ENCODE results near the gene PRRT1. TPM values are rescaled to one million over a fixed set of nuclear protein-coding genes. Genes with fewer than 3 reads are reported as not detected.

The PRRT1 gene
- total and polyA plus RNA-seq, 8 donors = 0.18 to 6.0 (median 1.4) TPM; not detected in 2

- Histone ChIP-seq H3K4me3 (no peak overlapping the region), H3K9me3 (no peaks in the 10 kb centered on the region), H3K36me3 (peaks cover 23 to 54% (median 48%) of the 10 kb centered on the region in 4 donors), H3K27ac (peak overlapping the region in 4 of 5 donors; percentile 14 to 100 (median 79)), H3K4me1 (peaks cover 40 to 79% (median 63%) of the 10 kb centered on the region in 4 donors), H3K27me3 (no peaks in the 10 kb centered on the region)
- 87 to 94% (median 88%) methylated on average over 15 of the region's 15 CpGs for WGBS, 5 donors
- no peak for TF ChIP-seq POLR2AphosphoS5 (IDR thresholded peaks at IDR 0.05)
- TF ChIP-seq POLR2A (IDR thresholded peaks at IDR 0.05) = no peak
- no peak for TF ChIP-seq EP300 (IDR thresholded peaks at IDR 0.05)
- no peak for TF ChIP-seq CTCF (IDR thresholded peaks at IDR 0.05)
- intact Hi-C loops (cut with DNase I; ENCODE audit: low total_unique reads) = no loop called here
- DNase-seq = peak in 1 of 2 donors; percentile 3
Observed at GRCh38 chr6:32181148-32181702, 29.5 kb upstream of the PRRT1 start.

- Histone ChIP-seq H3K4me1 (peaks cover 41 to 79% (median 66%) of the 10 kb centered on the region in 4 donors), H3K9me3 (no peaks in the 10 kb centered on the region), H3K4me3 (peak overlapping the region in 2 of 4 donors; percentile 86 to 90), H3K36me3 (peaks cover 23 to 49% (median 43%) of the 10 kb centered on the region in 4 donors), H3K27me3 (no peaks in the 10 kb centered on the region), H3K27ac (peak overlapping the region in 4 of 5 donors; percentile 91 to 100 (median 92))
- intact Hi-C loops (cut with DNase I; ENCODE audit: low total_unique reads) = no loop called here
- WGBS, 5 donors = 63 to 72% (median 70%) methylated on average over 10 of the region's 10 CpGs
- TF ChIP-seq POLR2AphosphoS5 (IDR thresholded peaks at IDR 0.05) = no peak
- no peak for TF ChIP-seq CTCF (IDR thresholded peaks at IDR 0.05)
- TF ChIP-seq EP300 (IDR thresholded peaks at IDR 0.05) = no peak
- no peak for TF ChIP-seq POLR2A (IDR thresholded peaks at IDR 0.05)
- no peak for DNase-seq
Observed at GRCh38 chr6:32179766-32180405, 28.1 kb upstream of the PRRT1 start.

- H3K9me3 ChIP-seq = no peaks in the 10 kb centered on the region
- WGBS, 5 donors = 1 to 2% (median 2%) methylated on average over 20 to 24 of the region's 24 CpGs
- intact Hi-C loops (cut with DNase I; ENCODE audit: low total_unique reads) = no loop called here
- no peak for TF ChIP-seq POLR2AphosphoS5 (IDR thresholded peaks at IDR 0.05)
- TF ChIP-seq CTCF (IDR thresholded peaks at IDR 0.05) = no peak
- no peak for TF ChIP-seq EP300 (IDR thresholded peaks at IDR 0.05)
- TF ChIP-seq POLR2A (IDR thresholded peaks at IDR 0.05) = no peak
- peak overlapping the region; percentile 86 to 98 (median 88) for H3K4me3 ChIP-seq
- no peaks in the 10 kb centered on the region for H3K27me3 ChIP-seq
- H3K27ac ChIP-seq = peak overlapping the region; percentile 91 to 100 (median 92)
- peak in 1 of 2 donors; percentile 62 for DNase-seq
- H3K4me1 ChIP-seq = peaks cover 46 to 80% (median 70%) of the 10 kb centered on the region in 4 donors
- H3K36me3 ChIP-seq = peaks cover 23 to 42% (median 41%) of the 10 kb centered on the region in 4 donors
Observed at GRCh38 chr6:32178547-32179440, 27.1 kb upstream of the PRRT1 start.

All from stomach (tissue), 9 donors.